Retina (tissue), 1 donor: ENCODE measurements around the gene EPHB1.
A peak's percentile ranks its signal among the peaks of the same experiment; 100 is the strongest.

ENCODE experiments used
- DNase-seq: peaks from one replicate; pipeline ENCODE4 v3.0.0-alpha.2; 2016

Gene EPHB1

DNA sequence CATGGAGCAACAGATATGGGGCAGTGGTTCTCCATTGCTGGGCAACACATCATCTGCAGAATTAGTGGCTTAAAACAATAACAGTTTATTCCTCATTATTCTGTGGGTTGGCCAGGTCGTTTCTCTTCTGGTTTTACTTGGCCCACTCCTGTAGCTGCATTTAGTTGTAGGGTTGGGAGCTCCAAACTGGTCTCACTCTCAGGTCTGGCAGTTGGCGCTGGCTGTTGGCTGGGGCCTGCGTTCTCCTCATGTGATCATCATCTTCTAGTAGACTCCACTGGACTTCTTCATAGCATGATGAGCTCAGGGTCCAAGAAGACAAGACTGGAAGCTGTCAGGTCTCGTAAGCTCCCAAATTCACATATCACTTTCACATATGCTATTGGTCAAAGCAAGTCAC is 91.9 kb downstream of the EPHB1 start:
- DNase-seq = no peak

- no peak for DNase-seq
Measured at GRCh38 chr3:134887536-134887935, 92.5 kb downstream of the EPHB1 start.

DNA sequence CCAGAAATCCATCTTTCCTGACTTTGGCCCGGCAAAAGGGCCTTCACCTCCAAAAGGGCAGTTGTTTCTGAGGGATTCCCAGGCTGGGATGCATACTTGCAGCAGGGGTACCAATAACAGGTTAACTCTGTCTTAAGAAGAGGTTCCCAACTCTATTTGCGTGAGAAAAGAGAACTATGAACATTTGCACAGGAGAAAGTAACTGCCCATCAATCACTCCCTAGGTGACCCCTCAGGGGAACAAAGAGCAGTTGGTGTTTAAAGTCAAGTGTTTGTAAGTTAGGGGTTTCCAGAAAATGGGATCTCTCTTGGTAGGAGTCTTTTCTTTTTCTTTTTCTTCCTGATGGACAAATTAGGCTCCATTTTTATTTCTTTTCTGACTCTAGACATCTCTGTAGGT is 97.3 kb downstream of the EPHB1 start:
- no peak for DNase-seq

- no peak for DNase-seq
Measured at GRCh38 chr3:134892761-134893160, 97.7 kb downstream of the EPHB1 start.

GRCh38 chr3:134894533-134894932 is 99.5 kb downstream of the EPHB1 start:
- DNase-seq = no peak

DNA sequence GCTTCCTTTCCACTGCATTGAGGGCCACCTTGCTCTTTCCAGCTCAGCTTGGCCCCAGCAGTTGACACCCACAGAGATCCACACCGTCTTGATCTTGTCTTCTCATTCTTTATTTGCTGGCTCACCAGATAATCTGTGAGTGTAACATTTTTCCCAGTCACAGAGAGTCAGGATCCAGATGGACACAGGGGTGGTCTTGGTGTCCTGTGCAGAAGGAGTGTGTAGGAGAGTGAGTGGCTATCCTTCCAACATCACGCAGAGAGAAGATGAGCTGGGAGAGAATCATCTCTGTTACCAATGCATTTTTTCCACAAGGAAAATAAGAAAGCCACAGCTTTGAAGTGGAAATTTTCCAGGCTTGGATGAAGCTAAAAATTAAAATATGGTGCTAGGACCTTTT is 100.1 kb downstream of the EPHB1 start:
- no peak for DNase-seq

GRCh38 chr3:134896141-134896540 is 101.1 kb downstream of the EPHB1 start:
- no peak for DNase-seq

DNA sequence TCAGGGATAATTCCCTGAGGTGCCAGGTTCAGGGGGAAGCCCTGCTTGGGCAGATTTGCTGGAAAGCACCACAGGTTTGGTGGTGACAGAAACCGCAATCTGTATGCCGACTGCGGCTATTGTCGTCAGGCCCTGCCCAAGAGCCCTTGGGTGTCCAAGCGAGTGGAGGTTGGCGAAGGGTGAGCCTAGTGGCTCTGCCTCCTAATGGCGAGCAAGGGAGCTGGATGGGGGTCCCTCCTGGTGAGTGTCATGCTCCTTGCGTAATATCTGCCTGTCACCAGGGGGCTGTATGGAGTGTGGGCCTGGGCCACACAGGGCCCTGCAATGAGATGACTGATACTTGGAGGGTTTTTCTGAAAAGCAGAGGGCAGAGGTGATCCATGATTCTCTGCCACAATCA is 101.6 kb downstream of the EPHB1 start:
- no peak for DNase-seq

- DNase-seq = no peak
Measured at GRCh38 chr3:134897391-134898141, 102.5 kb downstream of the EPHB1 start.

GRCh38 chr3:134898181-134898754 is 103.2 kb downstream of the EPHB1 start:
- no peak for DNase-seq

- DNase-seq = no peak
Measured at GRCh38 chr3:134899786-134900185, 104.7 kb downstream of the EPHB1 start.

DNA sequence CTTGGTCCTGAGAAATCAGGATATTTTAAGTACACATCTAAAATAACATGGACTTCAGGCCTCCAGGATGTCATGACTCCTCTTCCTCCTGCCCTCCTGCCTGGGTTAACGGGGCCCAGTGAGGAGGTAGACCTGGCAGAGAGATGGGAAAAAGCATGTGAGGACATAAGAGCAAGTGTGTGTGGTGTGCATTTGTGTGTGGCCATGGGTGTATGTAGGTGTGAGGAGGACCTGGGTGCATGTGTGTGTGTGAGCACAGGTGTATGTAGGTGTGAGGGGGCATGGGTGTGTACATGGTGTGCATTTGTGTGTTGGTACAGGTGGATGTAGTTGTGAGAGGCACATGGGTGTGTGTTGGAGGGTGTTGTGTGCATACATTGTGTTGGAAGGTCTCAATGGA is 105.4 kb downstream of the EPHB1 start:
- no peak for DNase-seq

DNA sequence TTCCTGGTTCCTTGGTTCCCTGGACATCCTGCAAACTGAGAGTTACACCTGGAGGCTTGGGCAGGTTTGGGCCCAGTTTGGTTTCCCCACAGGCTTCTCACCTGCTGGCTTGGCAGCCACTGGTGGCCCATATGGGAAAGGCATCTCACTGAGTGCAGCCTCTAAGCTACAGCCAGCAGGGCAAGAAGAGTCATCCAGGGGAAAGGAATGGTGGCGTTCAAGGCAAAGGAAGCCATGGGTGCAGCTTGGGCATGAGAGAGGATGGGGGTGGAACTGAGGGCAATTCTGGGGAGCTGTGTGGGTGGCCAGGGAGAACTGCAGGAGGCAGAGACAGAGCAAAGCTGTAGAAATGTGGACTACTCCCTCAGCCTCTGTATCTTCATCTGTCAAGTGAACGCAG is 106.4 kb downstream of the EPHB1 start:
- no peak for DNase-seq

DNA sequence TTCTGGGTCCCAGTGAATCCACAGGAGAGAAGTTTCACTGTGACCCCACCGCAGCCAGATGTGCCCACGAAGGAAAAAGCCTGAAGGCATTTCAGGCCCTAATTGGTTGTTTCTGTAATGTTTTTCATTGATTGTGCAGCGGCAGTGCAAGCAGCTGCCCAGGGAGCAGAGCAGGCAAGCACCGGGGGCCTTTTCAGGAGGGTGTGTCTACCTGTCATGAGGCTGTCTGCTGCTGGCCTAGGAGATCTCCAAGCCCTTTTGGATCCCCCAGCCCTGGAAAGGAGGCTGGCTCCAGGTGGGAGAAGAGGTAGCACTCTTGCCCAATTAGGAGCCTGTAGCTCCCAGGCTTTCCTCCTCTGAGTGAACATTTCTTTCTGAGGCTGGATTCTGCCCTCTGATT is 108.8 kb downstream of the EPHB1 start:
- DNase-seq = peak; percentile 49

DNA sequence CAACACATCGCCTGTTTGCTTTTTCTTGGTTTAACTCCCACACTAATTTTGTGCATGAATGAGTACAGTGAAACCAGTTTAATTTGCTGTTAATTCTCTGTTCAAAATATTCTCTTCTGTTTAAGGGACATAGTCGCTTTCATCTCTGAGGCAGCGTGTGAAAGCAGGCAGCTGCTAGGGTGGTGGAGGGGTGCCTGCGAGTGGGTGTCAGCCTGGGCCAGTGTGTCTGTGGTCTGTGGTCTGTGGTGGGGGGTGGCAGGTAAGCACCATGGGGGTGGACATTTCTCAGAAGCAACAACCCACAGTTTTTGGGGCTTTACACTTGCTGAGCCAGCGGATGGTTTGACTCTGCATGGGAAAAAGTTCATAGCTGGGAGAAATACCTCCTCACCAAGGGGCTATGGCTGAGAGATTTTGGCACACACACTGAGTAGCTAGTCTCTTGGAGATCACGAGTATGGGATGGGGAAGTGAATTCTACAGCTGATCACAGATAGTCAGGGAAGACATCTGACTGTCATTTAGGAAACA is 109.2 kb downstream of the EPHB1 start:
- DNase-seq = no peak

DNA sequence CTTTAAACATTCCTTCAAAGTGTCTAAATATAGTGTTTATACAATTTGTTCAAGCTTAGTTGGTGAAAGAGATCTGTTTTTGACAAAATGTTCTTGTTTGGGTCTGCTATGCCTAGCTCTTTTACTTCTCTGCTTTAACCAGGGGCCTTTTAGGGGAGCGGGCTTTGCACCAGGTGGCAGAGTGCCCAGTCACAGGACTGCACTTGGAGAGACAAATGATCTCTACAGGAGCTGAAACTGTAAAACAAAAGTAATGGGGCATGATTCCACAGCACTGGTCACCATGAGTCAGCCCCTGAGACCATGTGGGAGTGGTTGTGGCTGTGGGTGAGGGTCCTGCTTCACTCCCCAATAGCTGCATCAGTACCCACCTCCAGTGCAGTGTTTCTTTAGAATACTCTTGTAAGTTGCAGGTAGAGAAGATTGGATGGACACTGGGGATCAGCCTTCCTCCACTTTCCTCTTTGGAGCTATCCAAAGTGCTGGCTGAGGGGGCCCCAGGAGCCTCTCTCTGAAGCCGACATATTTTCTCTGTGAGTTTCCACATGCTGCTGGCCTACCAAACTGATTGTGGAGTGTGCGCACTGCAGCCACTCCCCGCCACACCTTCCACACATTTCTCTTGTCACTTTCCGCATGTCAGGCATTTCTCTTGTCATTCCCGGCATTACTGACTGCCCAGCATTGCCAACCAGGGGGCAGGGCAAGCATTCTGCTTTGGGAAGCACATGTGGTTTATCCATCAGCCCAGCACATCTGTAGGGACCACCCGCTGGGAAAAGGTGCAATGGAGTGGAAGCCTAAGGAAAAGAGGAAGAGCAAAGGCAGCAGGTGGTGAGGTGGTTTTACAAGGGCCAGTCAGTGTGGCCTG is 110.0 kb downstream of the EPHB1 start:
- DNase-seq = no peak

- no peak for DNase-seq
Measured at GRCh38 chr3:134905647-134905935, 110.5 kb downstream of the EPHB1 start.

GRCh38 chr3:134908271-134908670 is 113.2 kb downstream of the EPHB1 start:
- DNase-seq = no peak

DNA sequence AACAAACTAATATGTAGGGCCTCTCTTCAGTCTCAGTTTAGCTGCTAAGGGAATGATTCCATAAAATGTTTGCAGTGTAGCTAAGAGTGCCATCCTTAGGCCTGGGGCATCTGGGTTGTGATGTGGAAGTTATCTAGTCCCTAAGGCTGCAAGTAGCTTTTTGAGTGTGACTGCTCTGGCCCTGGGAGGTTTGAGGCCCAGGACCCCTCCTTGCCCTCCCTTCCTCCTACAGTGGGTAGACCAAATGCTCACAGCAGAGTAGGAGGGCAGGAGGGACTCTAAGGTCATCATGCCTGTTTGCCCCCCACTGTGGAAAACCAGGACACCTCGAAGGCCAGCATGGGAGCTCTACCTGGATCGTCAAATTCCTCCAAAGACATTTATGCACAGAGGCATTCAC is 115.0 kb downstream of the EPHB1 start:
- DNase-seq = no peak

GRCh38 chr3:134911586-134912548 is 116.8 kb downstream of the EPHB1 start:
- no peak for DNase-seq

- DNase-seq = no peak
Measured at GRCh38 chr3:134916276-134916961, 121.4 kb downstream of the EPHB1 start.

GRCh38 chr3:134917631-134918030 is 122.6 kb downstream of the EPHB1 start:
- DNase-seq = no peak
